GM12873 (cell line): Measurements from ENCODE around the gene ZHX3.

ENCODE experiments used
- CTCF ChIP-seq: IDR thresholded peaks from 2 replicates; pipeline ENCODE4 v1.5.1; 2012; ENCODE audit warnings: low read depth, mild to moderate bottlenecking, moderate library complexity, low read length, control low read depth; ENCODE audit not compliant: insufficient read depth; ENCODE audit errors: missing control alignments

Gene ZHX3

GRCh38 chr20:41161886-41162285 is 155.6 kb downstream of the ZHX3 start:
- TF ChIP-seq CTCF: no peak

- TF ChIP-seq CTCF: no peak
Measured at GRCh38 chr20:41160686-41161085, 156.8 kb downstream of the ZHX3 start.

- no peak for TF ChIP-seq CTCF
Measured at GRCh38 chr20:41159547-41159946, 158.0 kb downstream of the ZHX3 start.

- no peak for TF ChIP-seq CTCF
Measured at GRCh38 chr20:41158082-41158625, 159.4 kb downstream of the ZHX3 start.

GRCh38 chr20:41155261-41155660 is 162.3 kb downstream of the ZHX3 start:
- no peak for TF ChIP-seq CTCF

- no peak for TF ChIP-seq CTCF
Measured at GRCh38 chr20:41154436-41155176, 162.9 kb downstream of the ZHX3 start.

GRCh38 chr20:41152108-41152757 is 165.3 kb downstream of the ZHX3 start:
- no peak for TF ChIP-seq CTCF
